Ovary (tissue), 9 donors: Measurements from ENCODE around the gene TNIK. TPM values are rescaled to one million over a fixed set of nuclear protein-coding genes. Genes with fewer than 3 reads are reported as not detected.
A peak's percentile ranks its signal among the peaks of the same experiment; 100 is the strongest.

Experiments
- DNase-seq, 5 donors: peaks; one replicate each; pipeline ENCODE4 v3.0.0-alpha.2; 2019 to 2020
- H3K27ac ChIP-seq, 2 donors: fragments of 200-600 bp; one replicate each; pipeline versions ENCODE4 v1.5.1 to v1.8.0; 2019 to 2022
- H3K27me3 ChIP-seq: fragments of 200-600 bp; one replicate; pipeline ENCODE4 v1.8.0; 2022
- H3K36me3 ChIP-seq: fragments of 200-600 bp; sonication (generic); one replicate; pipeline ENCODE4 v1.5.1; 2019
- H3K4me1 ChIP-seq: one replicate; pipeline ENCODE4 v1.8.1; 2013; ENCODE audit warnings: mild to moderate bottlenecking, moderate library complexity; ENCODE audit not compliant: insufficient read depth
- H3K4me3 ChIP-seq: fragments of 200-600 bp; sonication (generic); one replicate; pipeline ENCODE4 v1.5.1; 2017
- H3K9me3 ChIP-seq, 2 donors: fragments of 200-600 bp in 1 of 2; sonication (generic) in 1 of 2; one replicate each; pipeline versions ENCODE4 v1.5.1 to v1.8.1; 2013 to 2019; ENCODE audit warnings: mild to moderate bottlenecking in 1 of 2, moderate library complexity in 1 of 2
- EP300 ChIP-seq: sonication (generic); formaldehyde crosslinking; IDR thresholded peaks from one replicate; pipeline ENCODE4 v1.6.1; 2017; ENCODE audit warnings: antibody characterized with exemption
- POLR2A ChIP-seq: fragments of 450-650 bp; IDR thresholded peaks from one replicate; pipeline ENCODE4 v1.6.1; 2017; ENCODE audit warnings: antibody characterized with exemption, mild to moderate bottlenecking, moderate library complexity
- WGBS, 3 donors: extraction: QIAGEN DNeasy Blood & Tissue Kit in 1 of 3; methylation state at CpG; one replicate each; pipeline versions ENCODE4 v1.1.5 to v1.1.7; 2013 to 2017; 5-methylcytosine and 5-hydroxymethylcytosine counted together
- intact Hi-C, 4 donors: fragments of 100-400 bp; cut with DNase I; formaldehyde crosslinking; loops; one replicate each; pipeline versions ENCODE4 v1.11.0 to v1.15.1; 2022 to 2023
- polyA plus RNA-seq, 2 donors: library from polyadenylated mRNA; stranded (reverse); fragments of 200-250 nt in 1 of 2; fragments of 350-450 nt in 1 of 2; fragmentation: Illumina TruSeq in 1 of 2; extraction: RNeasy Lipid Tissue Mini Kit (QIAGEN cat#74804) in 1 of 2; gene quantifications; one replicate each; pipeline ENCODE4 v1.2.3, GENCODE V29; 2013 to 2014
- total RNA-seq, 7 donors: library from RNA; depleted of rRNA in 2 of 7; stranded (reverse); fragments of >200 nt in 2 of 7; fragmentation: NEBNext Ultra II Directional in 3 of 7; extraction: Animal tissue kit (Norgen Biotek cat#: 25700) in 3 of 7; gene quantifications; one replicate each; pipeline versions ENCODE4 v1.1.0 to v1.2.4, GENCODE V29; 2016 to 2023
- TF ChIP-seq, protein P1 (sequence below), 3 donors: fragments of 450-650 bp in 2 of 3; fragments of 200-600 bp in 1 of 3; IDR thresholded peaks; one replicate each; pipeline versions ENCODE4 v1.5.1 to v1.8.0; 2016 to 2022; ENCODE audit warnings: antibody characterized with exemption in 3 of 3, mild to moderate bottlenecking in 1 of 3
- donor health status: DM: no; HTN: no; CAD: no; lungs with moderate emphysema.
- donor health status: DM: no; HTN: no; CAD: no.
- donor health status: Bipolar disorder and iron deficiency.
- donor health status: DM: yes; HTN: yes; CAD: no.
- donor health status: DM: no; HTN: no; CAD: no.
- donor health status: DM: yes; HTN: yes; CAD: no.

The TNIK gene
- total and polyA plus RNA-seq, 9 donors, result 1.1 to 9.5 (median 4.5) TPM

DNA sequence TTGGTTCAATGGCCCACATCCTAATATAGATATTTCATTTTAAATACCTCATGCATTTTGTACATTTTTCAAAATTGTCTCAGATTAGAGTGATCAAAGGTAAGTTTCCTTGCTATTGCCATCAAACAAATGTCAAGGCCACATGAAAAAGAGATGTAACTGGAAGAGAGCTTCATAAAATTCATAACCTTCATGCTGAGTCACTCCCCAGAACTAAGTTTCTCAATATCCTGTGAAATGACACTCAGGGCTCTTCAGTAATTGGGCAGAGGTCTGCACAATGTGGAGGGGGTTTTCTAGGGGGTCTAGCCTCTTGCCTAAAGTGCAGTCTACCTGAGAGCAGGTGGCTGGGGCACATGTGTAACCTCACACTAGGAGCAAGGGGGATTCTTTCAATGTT lies 281.5 kb downstream of the TNIK start:
- no peak overlapping the region for H3K4me3 ChIP-seq
- H3K27ac ChIP-seq, result no peak overlapping the region
- H3K4me1 ChIP-seq, result peaks cover 7% of the 10 kb centered on the region
- H3K27me3 ChIP-seq, result no peaks in the 10 kb centered on the region
- no peak for TF ChIP-seq POLR2A
- no peak for DNase-seq
- no peaks in the 10 kb centered on the region for H3K36me3 ChIP-seq
- H3K9me3 ChIP-seq, result no peaks in the 10 kb centered on the region
- intact Hi-C loops, result no loop called here

DNA sequence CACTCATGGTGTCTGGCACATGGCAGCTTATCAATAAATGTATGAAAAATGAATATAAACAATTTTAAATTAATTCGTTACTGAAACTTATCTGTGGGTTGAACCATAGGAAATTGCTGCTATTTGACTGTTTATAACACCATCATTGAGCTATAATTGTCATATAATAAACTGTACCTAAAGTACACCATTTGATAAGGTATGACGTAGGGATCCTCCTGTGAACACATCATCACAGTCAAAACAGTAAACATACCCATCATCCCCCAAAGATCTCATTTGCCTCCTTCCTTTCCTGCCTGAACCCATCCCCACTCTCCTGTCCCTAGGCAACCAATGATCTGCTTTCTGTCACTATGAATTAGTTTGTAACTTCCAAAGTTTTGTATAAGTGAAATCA lies 282.7 kb downstream of the TNIK start:
- Histone ChIP-seq H3K36me3 (no peaks in the 10 kb centered on the region), H3K9me3 (no peaks in the 10 kb centered on the region), H3K27me3 (no peaks in the 10 kb centered on the region), H3K4me3 (no peak overlapping the region), H3K27ac (no peak overlapping the region), H3K4me1 (peaks cover 7% of the 10 kb centered on the region)
- TF ChIP-seq, protein P1, sequence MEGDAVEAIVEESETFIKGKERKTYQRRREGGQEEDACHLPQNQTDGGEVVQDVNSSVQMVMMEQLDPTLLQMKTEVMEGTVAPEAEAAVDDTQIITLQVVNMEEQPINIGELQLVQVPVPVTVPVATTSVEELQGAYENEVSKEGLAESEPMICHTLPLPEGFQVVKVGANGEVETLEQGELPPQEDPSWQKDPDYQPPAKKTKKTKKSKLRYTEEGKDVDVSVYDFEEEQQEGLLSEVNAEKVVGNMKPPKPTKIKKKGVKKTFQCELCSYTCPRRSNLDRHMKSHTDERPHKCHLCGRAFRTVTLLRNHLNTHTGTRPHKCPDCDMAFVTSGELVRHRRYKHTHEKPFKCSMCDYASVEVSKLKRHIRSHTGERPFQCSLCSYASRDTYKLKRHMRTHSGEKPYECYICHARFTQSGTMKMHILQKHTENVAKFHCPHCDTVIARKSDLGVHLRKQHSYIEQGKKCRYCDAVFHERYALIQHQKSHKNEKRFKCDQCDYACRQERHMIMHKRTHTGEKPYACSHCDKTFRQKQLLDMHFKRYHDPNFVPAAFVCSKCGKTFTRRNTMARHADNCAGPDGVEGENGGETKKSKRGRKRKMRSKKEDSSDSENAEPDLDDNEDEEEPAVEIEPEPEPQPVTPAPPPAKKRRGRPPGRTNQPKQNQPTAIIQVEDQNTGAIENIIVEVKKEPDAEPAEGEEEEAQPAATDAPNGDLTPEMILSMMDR (IDR thresholded peaks at IDR 0.05), result no peak
- no peak for TF ChIP-seq POLR2A
- TF ChIP-seq EP300, result no peak
- no peak for DNase-seq
- intact Hi-C loops, result no loop called here
- WGBS, 3 donors, result 92 to 98% (median 93%) methylated on average over 2 of the region's 2 CpGs

DNA sequence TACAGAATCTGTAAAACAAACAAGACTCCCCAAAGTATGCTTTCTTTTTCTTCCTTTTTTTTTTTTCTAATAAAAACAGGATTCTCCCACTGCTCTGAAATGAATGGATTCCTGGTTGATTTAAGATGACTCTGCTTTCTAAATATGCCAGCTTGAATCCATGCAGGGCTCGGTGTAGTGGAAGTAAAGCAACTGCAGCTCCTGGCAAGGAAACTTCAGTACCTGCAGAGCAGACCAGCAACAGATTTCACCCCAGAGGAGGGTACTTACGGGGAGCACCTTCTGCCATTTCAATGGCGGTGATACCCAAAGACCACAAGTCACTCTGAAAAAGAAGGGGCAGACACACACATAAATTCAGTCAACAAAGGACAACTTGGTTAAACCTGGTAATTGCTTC lies 283.1 kb downstream of the TNIK start:
- Histone ChIP-seq H3K4me3 (no peak overlapping the region), H3K9me3 (no peaks in the 10 kb centered on the region), H3K4me1 (peaks cover 7% of the 10 kb centered on the region), H3K27ac (no peak overlapping the region), H3K27me3 (no peaks in the 10 kb centered on the region), H3K36me3 (no peaks in the 10 kb centered on the region)
- TF ChIP-seq, protein P1 (IDR thresholded peaks at IDR 0.05), result no peak
- no peak for TF ChIP-seq POLR2A
- no peak for TF ChIP-seq EP300
- intact Hi-C loops, result no loop called here
- no peak for DNase-seq
- WGBS, 3 donors, result 91 to 94% (median 93%) methylated on average over 3 of the region's 3 CpGs

DNA sequence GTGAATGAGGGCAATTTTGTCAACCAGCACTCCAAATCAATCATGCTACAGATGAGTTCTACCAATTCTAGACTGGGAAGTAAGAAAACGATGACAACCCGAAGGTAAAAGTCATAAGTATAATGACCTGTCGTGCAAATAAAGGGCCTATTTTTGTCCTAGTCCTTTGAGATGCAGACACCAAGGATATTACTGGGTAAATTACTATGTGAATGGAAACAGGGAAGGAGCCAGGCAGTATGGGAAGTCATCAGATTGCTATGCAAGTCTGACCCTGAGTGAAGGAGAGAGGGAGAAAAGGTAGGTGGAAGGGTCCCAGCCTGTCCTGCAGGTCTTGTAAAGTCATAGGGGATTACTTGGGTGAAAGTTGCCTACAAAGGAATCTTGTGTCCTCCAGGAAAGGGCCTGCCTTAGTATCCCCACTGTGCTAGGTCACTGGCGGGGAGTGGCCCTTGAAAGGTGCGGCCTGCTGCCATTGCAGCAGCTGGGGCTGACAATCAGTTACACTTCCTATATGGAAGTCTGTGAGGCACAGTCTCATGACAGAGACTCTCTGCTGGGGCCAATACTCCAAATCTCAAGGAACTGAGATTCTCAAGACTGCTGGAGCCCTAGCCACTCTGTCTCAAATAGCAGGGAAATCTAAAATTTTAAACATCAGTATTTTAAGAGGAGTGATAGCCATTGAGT lies 283.8 kb downstream of the TNIK start:
- Histone ChIP-seq H3K4me3 (peak overlapping the region; percentile 12), H3K36me3 (no peaks in the 10 kb centered on the region), H3K9me3 (no peaks in the 10 kb centered on the region), H3K27me3 (no peaks in the 10 kb centered on the region), H3K4me1 (peaks cover 7% of the 10 kb centered on the region), H3K27ac (no peak overlapping the region)
- intact Hi-C loops, result no loop called here
- TF ChIP-seq EP300 (no peak), POLR2A (no peak)
- TF ChIP-seq, protein P1 (IDR thresholded peaks at IDR 0.05), result no peak
- WGBS, 3 donors, result 87 to 88% (median 88%) methylated on average over 5 of the region's 5 CpGs
- no peak for DNase-seq

DNA sequence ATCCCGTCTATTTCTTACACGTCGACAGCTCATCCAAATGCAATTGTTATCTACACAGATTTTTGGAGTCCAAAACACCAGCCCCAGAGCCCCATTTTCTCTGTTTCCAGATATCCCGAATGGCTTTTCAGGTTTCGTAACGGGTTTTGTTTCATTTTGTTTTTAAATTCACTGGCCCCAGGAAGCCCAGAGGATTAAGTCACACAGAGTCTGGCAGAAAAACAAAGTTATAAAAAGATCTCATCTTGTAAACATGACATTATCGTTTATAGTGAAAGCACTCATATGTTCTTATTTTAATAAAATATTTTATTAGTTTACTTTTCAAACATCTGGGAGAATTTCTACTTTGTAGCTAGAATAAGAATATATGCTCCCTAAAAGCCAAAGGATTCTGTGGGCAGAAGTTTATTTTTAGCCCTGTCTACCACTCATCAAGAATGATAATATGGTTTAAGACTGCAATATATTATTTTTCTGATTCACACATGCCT lies 284.4 kb downstream of the TNIK start:
- Histone ChIP-seq H3K27me3 (no peaks in the 10 kb centered on the region), H3K4me1 (peaks cover 7% of the 10 kb centered on the region), H3K9me3 (no peaks in the 10 kb centered on the region), H3K36me3 (no peaks in the 10 kb centered on the region), H3K27ac (peak overlapping the region in 1 of 2 donors; percentile 31), H3K4me3 (peak overlapping the region; percentile 12)
- intact Hi-C loops, result no loop called here
- DNase-seq, result no peak
- 5 to 22% (median 8%) methylated on average over 7 of the region's 7 CpGs for WGBS, 3 donors
- TF ChIP-seq EP300, result no peak
- no peak for TF ChIP-seq POLR2A
- TF ChIP-seq, protein P1 (IDR thresholded peaks at IDR 0.05), result no peak
